HCT116 (cell line): ENCODE measurements around the gene GALR3. TPM values are rescaled to one million over a fixed set of nuclear protein-coding genes. Genes with fewer than 3 reads are reported as not detected.

Source experiments
- ATAC-seq: fragments of 200-7000 bp; cut with Tn5 transposase; 2 replicates; pipeline ENCODE4 v1.9.1; 2020; ENCODE audit warnings: mild to moderate bottlenecking, moderate library complexity
- BruUV-seq: library from RNA; stranded (reverse); fragments of 400-500 nt; replicated peaks from 2 replicates; lab custom pipeline; 2021; lab: Mats Ljungman, UMichigan
- CTCF ChIA-PET: fragments of 300-600 bp; sonication (Branson Sonifier 250); formaldehyde crosslinking; loops from one replicate; lab custom pipeline; 2021; ENCODE audit warnings: antibody characterized with exemption; lab: Charles Lee
- POLR2A ChIA-PET: fragments of 300-600, 350-600 bp; sonication (Branson Sonifier 250); formaldehyde crosslinking; loops from one replicate; lab custom pipeline; 2021; ENCODE audit warnings: antibody characterized with exemption; lab: Charles Lee
- RAD21 ChIA-PET, 2 experiments: fragments of 300-600 bp; sonication (Branson Sonifier 250); formaldehyde crosslinking; loops; one replicate each; lab custom pipeline; 2023; ENCODE audit warnings: low total read pairs in 2 of 2; ENCODE audit not compliant: uncharacterized antibody in 2 of 2, unreplicated experiment in 2 of 2, low non-redundant PET in 1 of 2; lab: Charles Lee
- DNase-seq: peaks from one replicate; pipeline ENCODE4 v3.0.0-alpha.2; 2010; ENCODE audit warnings: low read depth, low spot score
- H2AFZ ChIP-seq: fragments of 200-600 bp; shearing (Covaris generic), sonication (generic); 2 replicates; pipeline ENCODE4 v1.6.1; 2017; ENCODE audit warnings: low read depth, mixed run types, mixed read lengths, antibody characterized with exemption, low read length; ENCODE audit not compliant: poor library complexity, severe bottlenecking
- H3K27ac ChIP-seq: 2 replicates; pipeline ENCODE4 v1.5.1; 2012; ENCODE audit warnings: low read depth, low read length
- H3K27me3 ChIP-seq: fragments of 200-600 bp; sonication (generic); 2 replicates; pipeline ENCODE4 v1.6.1; 2016; ENCODE audit warnings: mixed run types, low read length, mixed read lengths; ENCODE audit not compliant: insufficient read depth
- H3K36me3 ChIP-seq, 2 experiments: fragments of 200-500 bp in 1 of 2; fragments of 200-600 bp in 1 of 2; sonication (Bioruptor generic) in 1 of 2; sonication (generic) in 1 of 2; 2 replicates each; pipeline versions ENCODE4 v1.5.1 to v1.6.1; 2014 to 2016; ENCODE audit warnings: low read length in 2 of 2, inconsistent platforms in 1 of 2, mixed read lengths in 1 of 2, mixed run types in 1 of 2; ENCODE audit not compliant: insufficient read depth in 2 of 2, control insufficient read depth in 1 of 2
- H3K4me1 ChIP-seq, 2 experiments: fragments of 200-600 bp in 1 of 2; sonication (generic) in 1 of 2; 2 replicates each; pipeline versions ENCODE4 v1.5.1 to v1.6.1; 2012 to 2017; ENCODE audit warnings: low read length in 2 of 2, inconsistent platforms in 1 of 2, mild to moderate bottlenecking in 1 of 2, mixed read lengths in 1 of 2, mixed run types in 1 of 2, moderate library complexity in 1 of 2; ENCODE audit not compliant: insufficient read depth in 2 of 2, control insufficient read depth in 1 of 2
- H3K4me2 ChIP-seq: fragments of 200-600 bp; sonication (generic); 2 replicates; pipeline ENCODE4 v1.6.1; 2017; ENCODE audit warnings: mixed run types, low read length, mixed read lengths
- H3K4me3 ChIP-seq, 2 experiments: fragments of 200-600 bp in 1 of 2; sonication (generic) in 1 of 2; replicated peaks in 1 of 2; 2 replicates each; pipeline ENCODE4 v1.5.1; 2011 to 2016; ENCODE audit warnings: low read length in 2 of 2, control low read depth in 1 of 2, low read depth in 1 of 2, mild to moderate bottlenecking in 1 of 2, mixed read lengths in 1 of 2, mixed run types in 1 of 2
- H3K79me2 ChIP-seq: fragments of 200-600 bp; sonication (generic); 2 replicates; pipeline ENCODE4 v1.6.1; 2017; ENCODE audit warnings: mild to moderate bottlenecking, mixed run types, low read length, moderate library complexity, mixed read lengths; ENCODE audit not compliant: insufficient read depth
- H3K9ac ChIP-seq: fragments of 200-600 bp; sonication (generic); 2 replicates; pipeline ENCODE4 v1.6.1; 2016; ENCODE audit warnings: low read length, mixed read lengths
- H3K9me2 ChIP-seq: fragments of 200-600 bp; sonication (generic), shearing (Covaris generic); 2 replicates; pipeline ENCODE4 v1.6.1; 2017; ENCODE audit warnings: mixed run types, mild to moderate bottlenecking, moderate library complexity; ENCODE audit not compliant: insufficient read depth
- H3K9me3 ChIP-seq, 2 experiments: fragments of 200-500 bp in 1 of 2; fragments of 200-600 bp in 1 of 2; sonication (Bioruptor generic) in 1 of 2; sonication (generic) in 1 of 2; 2 replicates each; pipeline ENCODE4 v1.6.1; 2014 to 2017; ENCODE audit warnings: low read length in 2 of 2, mixed read lengths in 2 of 2, inconsistent platforms in 1 of 2, low read depth in 1 of 2, mild to moderate bottlenecking in 1 of 2, mixed run types in 1 of 2, moderate library complexity in 1 of 2; ENCODE audit not compliant: control insufficient read depth in 1 of 2, insufficient read depth in 1 of 2
- H4K20me1 ChIP-seq: fragments of 200-600 bp; sonication (generic), shearing (Covaris generic); 2 replicates; pipeline ENCODE4 v1.6.1; 2017; ENCODE audit warnings: mixed run types, mild to moderate bottlenecking, moderate library complexity; ENCODE audit not compliant: insufficient read depth
- ATF3 ChIP-seq: IDR thresholded peaks from 2 replicates; pipeline ENCODE4 v1.6.1; 2012
- CBX3 ChIP-seq: IDR thresholded peaks from 2 replicates; pipeline ENCODE4 v1.6.1; 2012; ENCODE audit warnings: low read depth
- CEBPB ChIP-seq: IDR thresholded peaks from 2 replicates; pipeline ENCODE4 v1.6.1; 2012; ENCODE audit warnings: low read depth
- EGR1 ChIP-seq: IDR thresholded peaks from 2 replicates; pipeline ENCODE4 v1.6.1; 2012; ENCODE audit warnings: low read depth
- ELF1 ChIP-seq: IDR thresholded peaks from 2 replicates; pipeline ENCODE4 v1.6.1; 2012; ENCODE audit warnings: low read depth, borderline replicate concordance
- EZH2 ChIP-seq: fragments of 200-600 bp; sonication (generic); IDR thresholded peaks from 2 replicates; pipeline ENCODE4 v1.6.1; 2017; ENCODE audit warnings: antibody characterized with exemption, mixed run types
- JUND ChIP-seq: IDR thresholded peaks from 2 replicates; pipeline ENCODE4 v1.6.1; 2012
- POLR2A ChIP-seq: IDR thresholded peaks from 2 replicates; pipeline ENCODE4 v1.7.0; 2011; ENCODE audit warnings: borderline replicate concordance; ENCODE audit not compliant: insufficient read depth, insufficient read length; ENCODE audit errors: extremely low read depth
- RAD21 ChIP-seq: IDR thresholded peaks from 2 replicates; pipeline ENCODE4 v1.6.1; 2012; ENCODE audit warnings: low read depth, mild to moderate bottlenecking
- SIN3A ChIP-seq: IDR thresholded peaks from 2 replicates; pipeline ENCODE4 v1.6.1; 2012; ENCODE audit warnings: low read depth
- SRF ChIP-seq: IDR thresholded peaks from 2 replicates; pipeline ENCODE4 v1.6.1; 2012; ENCODE audit warnings: low read depth
- YY1 ChIP-seq: IDR thresholded peaks from 2 replicates; pipeline ENCODE4 v1.6.1; 2011; ENCODE audit warnings: low read length, low read depth, moderate library complexity, mild to moderate bottlenecking; ENCODE audit not compliant: insufficient replicate concordance; ENCODE audit errors: extremely low read depth
- ZFX ChIP-seq: fragments of 450-650 bp; IDR thresholded peaks from 2 replicates; pipeline ENCODE4 v1.6.1; 2017
- intact Hi-C: fragments of 100-400 bp; cut with micrococcal nuclease; formaldehyde crosslinking; loops from 2 replicates; pipeline ENCODE4 v1.10.0; 2022
- total RNA-seq: library from RNA; stranded (reverse); gene quantifications from one replicate; pipeline ENCODE4 v1.2.1, GENCODE V29; 2021; ENCODE audit not compliant: unreplicated experiment
- TF ChIP-seq, protein P1 (sequence below): IDR thresholded peaks from 2 replicates; pipeline ENCODE4 v1.6.1; 2012
- TF ChIP-seq, protein P2 (sequence below), 3 experiments: fragments of 200-600 bp in 1 of 3; sonication (generic) in 1 of 3; IDR thresholded peaks in 2 of 3; conservative IDR thresholded peaks in 1 of 3; 2 replicates each; pipeline ENCODE4 v1.5.1; 2012 to 2017; ENCODE audit warnings: low read depth in 2 of 3, low read length in 2 of 3, antibody characterized with exemption in 1 of 3, borderline replicate concordance in 1 of 3, control low read depth in 1 of 3, mild to moderate bottlenecking in 1 of 3, mixed read lengths in 1 of 3, mixed run types in 1 of 3, moderate library complexity in 1 of 3; ENCODE audit not compliant: insufficient read depth in 1 of 3

GALR3 gene
- total RNA-seq, 1 experiment from 2014 or later, result 0.32 TPM

DNA sequence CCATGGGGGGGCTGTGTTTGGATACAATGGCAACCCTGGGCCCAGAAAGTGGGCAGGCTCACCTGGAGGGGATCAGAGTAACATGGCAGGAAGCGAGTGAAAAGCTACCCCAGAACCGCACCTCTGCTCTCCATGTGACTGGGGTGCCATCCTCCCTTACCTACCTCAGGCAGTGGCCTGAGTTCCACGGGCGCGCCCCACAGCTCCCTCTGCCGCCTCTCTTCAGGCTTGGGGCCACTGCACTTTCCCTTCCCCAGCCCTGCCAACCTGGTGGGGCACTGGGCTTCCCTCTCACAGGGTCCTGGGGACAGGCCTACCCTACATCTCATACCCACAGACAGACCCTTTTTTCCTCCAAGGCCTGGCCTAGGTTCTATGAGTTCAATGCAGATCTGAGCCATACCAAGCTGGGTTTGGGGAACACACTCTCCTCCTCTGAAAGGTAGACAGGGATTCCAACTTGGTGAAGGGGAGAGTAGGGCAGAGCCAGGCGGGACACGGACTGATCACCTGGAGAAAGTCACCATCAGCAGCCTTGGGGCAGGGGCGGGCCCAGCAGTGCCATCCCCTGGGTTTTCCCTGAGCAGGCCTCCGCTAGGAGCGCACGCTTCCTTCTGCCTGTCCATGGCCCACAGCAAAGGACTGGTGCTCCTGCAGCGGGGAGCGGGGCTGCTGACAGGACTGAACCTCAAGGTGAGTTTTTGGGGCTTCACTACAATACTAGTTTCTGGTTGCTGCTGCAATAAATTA lies 7.1 kb downstream of the GALR3 start (continued):
- TF ChIP-seq ATF3 (no peak), EZH2 (no peak)

DNA sequence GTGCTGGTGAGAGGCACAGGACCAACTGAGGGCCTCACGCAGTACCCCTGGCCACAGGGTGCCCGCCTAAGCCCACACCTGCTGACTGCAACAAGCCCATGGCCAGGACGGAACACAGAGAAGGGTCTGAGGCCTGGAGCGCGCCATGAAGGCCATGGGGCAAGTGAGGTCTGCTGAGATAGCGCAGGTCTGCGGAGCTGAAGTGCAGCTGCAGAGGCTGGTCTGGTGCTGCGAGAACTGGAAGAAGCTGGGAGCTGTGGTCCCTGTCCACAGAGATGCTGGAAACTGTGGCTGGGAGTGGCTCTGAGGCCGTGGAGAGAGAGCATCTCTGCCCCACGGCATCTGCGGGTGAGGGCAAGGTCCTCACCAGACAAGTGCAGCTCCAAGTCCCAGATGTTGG lies 8.3 kb downstream of the GALR3 start:
- ATAC-seq (no peak), DNase-seq (no peak)
- TF ChIP-seq CEBPB (no peak), ZFX (no peak), SIN3A (no peak), ELF1 (no peak), JUND (no peak), RAD21 (no peak), EGR1 (no peak), SRF (no peak), POLR2A (no peak), CBX3 (no peak), EZH2 (no peak), ATF3 (no peak), YY1 (no peak)
- TF ChIP-seq, protein P1, sequence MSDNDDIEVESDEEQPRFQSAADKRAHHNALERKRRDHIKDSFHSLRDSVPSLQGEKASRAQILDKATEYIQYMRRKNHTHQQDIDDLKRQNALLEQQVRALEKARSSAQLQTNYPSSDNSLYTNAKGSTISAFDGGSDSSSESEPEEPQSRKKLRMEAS, result no peak
- TF ChIP-seq, protein P2, sequence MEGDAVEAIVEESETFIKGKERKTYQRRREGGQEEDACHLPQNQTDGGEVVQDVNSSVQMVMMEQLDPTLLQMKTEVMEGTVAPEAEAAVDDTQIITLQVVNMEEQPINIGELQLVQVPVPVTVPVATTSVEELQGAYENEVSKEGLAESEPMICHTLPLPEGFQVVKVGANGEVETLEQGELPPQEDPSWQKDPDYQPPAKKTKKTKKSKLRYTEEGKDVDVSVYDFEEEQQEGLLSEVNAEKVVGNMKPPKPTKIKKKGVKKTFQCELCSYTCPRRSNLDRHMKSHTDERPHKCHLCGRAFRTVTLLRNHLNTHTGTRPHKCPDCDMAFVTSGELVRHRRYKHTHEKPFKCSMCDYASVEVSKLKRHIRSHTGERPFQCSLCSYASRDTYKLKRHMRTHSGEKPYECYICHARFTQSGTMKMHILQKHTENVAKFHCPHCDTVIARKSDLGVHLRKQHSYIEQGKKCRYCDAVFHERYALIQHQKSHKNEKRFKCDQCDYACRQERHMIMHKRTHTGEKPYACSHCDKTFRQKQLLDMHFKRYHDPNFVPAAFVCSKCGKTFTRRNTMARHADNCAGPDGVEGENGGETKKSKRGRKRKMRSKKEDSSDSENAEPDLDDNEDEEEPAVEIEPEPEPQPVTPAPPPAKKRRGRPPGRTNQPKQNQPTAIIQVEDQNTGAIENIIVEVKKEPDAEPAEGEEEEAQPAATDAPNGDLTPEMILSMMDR (IDR thresholded peaks at IDR 0.05 in 2 of 3, conservative IDR thresholded peaks at IDR 0.05 in 1 of 3; ENCODE audit: borderline replicate concordance in 1 of 3, insufficient read depth in 1 of 3, low read depth in 2 of 3, low read length in 2 of 3), result no peak
- no peak overlapping the region for H3K27ac ChIP-seq
- peaks cover 12 to 33% of the 10 kb centered on the region in 2 experiments; a peak in 3 of 4 replicates for H3K36me3 ChIP-seq
- ChIA-PET POLR2A (no interaction called here), RAD21 (no interaction called here), CTCF (no interaction called here)
- H3K4me2 ChIP-seq, result no peak overlapping the region
- no peaks in the 10 kb centered on the region for H3K27me3 ChIP-seq
- intact Hi-C loops, result no loop called here
- no peak overlapping the region for H3K9ac ChIP-seq
- no peaks in the 10 kb centered on the region for H3K4me1 ChIP-seq
- no peaks in the 10 kb centered on the region for H3K79me2 ChIP-seq
- BruUV-seq, result no TSS peak
- H3K9me3 ChIP-seq, result no peaks in the 10 kb centered on the region
- H3K4me3 ChIP-seq, result no peak overlapping the region
- H3K9me2 ChIP-seq, result no peaks in the 10 kb centered on the region
- no peaks in the 10 kb centered on the region for H4K20me1 ChIP-seq
- no peak overlapping the region for H2AFZ ChIP-seq
